DMS 273 (cell line): Measurements from ENCODE around the gene IFNK.

Experiments used
- DNase-seq: peaks from one replicate; lab custom pipeline; 2025; ENCODE audit not compliant: unreplicated experiment; lab: John Stamatoyannopoulos, UW

Gene IFNK

GRCh38 chr9:27510780-27511179 lies 13.3 kb upstream of the IFNK start:
- no peak for DNase-seq

GRCh38 chr9:27511771-27512170 lies 12.3 kb upstream of the IFNK start:
- no peak for DNase-seq

GRCh38 chr9:27514551-27514950 lies 9.5 kb upstream of the IFNK start:
- no peak for DNase-seq

- no peak for DNase-seq
Measured at GRCh38 chr9:27518006-27518405, 6.1 kb upstream of the IFNK start.

- no peak for DNase-seq
Measured at GRCh38 chr9:27518809-27519208, 5.3 kb upstream of the IFNK start.

GRCh38 chr9:27519466-27520465 lies 4.3 kb upstream of the IFNK start:
- DNase-seq = no peak

GRCh38 chr9:27520986-27521385 lies 3.1 kb upstream of the IFNK start:
- no peak for DNase-seq

GRCh38 chr9:27523141-27523540 lies 949 bp upstream of the IFNK start:
- no peak for DNase-seq

- DNase-seq = no peak
Measured at GRCh38 chr9:27527702-27528075, 3.6 kb downstream of the IFNK start.

GRCh38 chr9:27528076-27528885 lies 4.2 kb downstream of the IFNK start:
- peak; percentile 83 for DNase-seq

GRCh38 chr9:27528886-27529315 lies 4.8 kb downstream of the IFNK start:
- peak; percentile 70 for DNase-seq

- peak; percentile 92 for DNase-seq
Measured at GRCh38 chr9:27529316-27530278, 5.5 kb downstream of the IFNK start, which contains the start of gene MOB3B. TSS of gene MOB3B (minus strand) at chr9:27529814. CDS start at chr9:27455550, 74,264 bp downstream.

- no peak for DNase-seq
Measured at GRCh38 chr9:27530915-27531755, 7.0 kb downstream of the IFNK start.

- no peak for DNase-seq
Measured at GRCh38 chr9:27532046-27532445, 8.0 kb downstream of the IFNK start.

GRCh38 chr9:27533311-27533710 lies 9.2 kb downstream of the IFNK start:
- DNase-seq = no peak

- DNase-seq = no peak
Measured at GRCh38 chr9:27534131-27534530, 10.0 kb downstream of the IFNK start.

GRCh38 chr9:27534658-27535209 lies 10.6 kb downstream of the IFNK start:
- DNase-seq = no peak

- peak; percentile 11 for DNase-seq
Measured at GRCh38 chr9:27535701-27536118, 11.6 kb downstream of the IFNK start.

- no peak for DNase-seq
Measured at GRCh38 chr9:27536168-27536567, 12.1 kb downstream of the IFNK start.
